Upper lobe of right lung (tissue), 1 donor: ENCODE measurements around the gene GDPD2. TPM values are rescaled to one million over a fixed set of nuclear protein-coding genes. Genes with fewer than 3 reads are reported as not detected.
A peak's percentile ranks its signal among the peaks of the same experiment; 100 is the strongest.

ENCODE experiments used
- ATAC-seq: fragments of 200-7000 bp; cut with Tn5 transposase; one replicate; pipeline ENCODE4 v1.9.1; 2020; ENCODE audit warnings: mild to moderate bottlenecking, moderate library complexity
- DNase-seq: peaks from one replicate; pipeline ENCODE4 v3.0.0-alpha.2; 2020
- H3K27ac ChIP-seq: fragments of 200-600 bp; one replicate; pipeline ENCODE4 v1.8.0; 2022
- H3K27me3 ChIP-seq: fragments of 200-600 bp; one replicate; pipeline ENCODE4 v1.8.0; 2022; ENCODE audit warnings: mild to moderate bottlenecking
- H3K36me3 ChIP-seq: fragments of 200-600 bp; one replicate; pipeline ENCODE4 v1.8.0; 2022
- H3K4me1 ChIP-seq: fragments of 200-600 bp; one replicate; pipeline ENCODE4 v1.8.0; 2022
- H3K4me3 ChIP-seq: fragments of 200-600 bp; one replicate; pipeline ENCODE4 v1.8.0; 2022; ENCODE audit warnings: mild to moderate bottlenecking
- H3K9me3 ChIP-seq: fragments of 200-600 bp; one replicate; pipeline ENCODE4 v1.8.0; 2022
- CTCF ChIP-seq: fragments of 200-600 bp; IDR thresholded peaks from one replicate; pipeline ENCODE4 v1.8.0; 2022; ENCODE audit warnings: antibody characterized with exemption
- intact Hi-C: fragments of 100-400 bp; cut with DNase I; formaldehyde crosslinking; loops from one replicate; pipeline ENCODE4 v1.11.0; 2022
- total RNA-seq: library from RNA; stranded (reverse); fragmentation: NEBNext Ultra II Directional; extraction: Animal tissue kit (Norgen Biotek cat#: 25700); gene quantifications from one replicate; pipeline ENCODE4 v1.2.1, GENCODE V29; 2021
- donor health status: DM: no; HTN: yes; CAD: no; lungs with severe emphysema.

Gene GDPD2
- total RNA-seq, 1 donor from 2014 or later, result not detected

DNA sequence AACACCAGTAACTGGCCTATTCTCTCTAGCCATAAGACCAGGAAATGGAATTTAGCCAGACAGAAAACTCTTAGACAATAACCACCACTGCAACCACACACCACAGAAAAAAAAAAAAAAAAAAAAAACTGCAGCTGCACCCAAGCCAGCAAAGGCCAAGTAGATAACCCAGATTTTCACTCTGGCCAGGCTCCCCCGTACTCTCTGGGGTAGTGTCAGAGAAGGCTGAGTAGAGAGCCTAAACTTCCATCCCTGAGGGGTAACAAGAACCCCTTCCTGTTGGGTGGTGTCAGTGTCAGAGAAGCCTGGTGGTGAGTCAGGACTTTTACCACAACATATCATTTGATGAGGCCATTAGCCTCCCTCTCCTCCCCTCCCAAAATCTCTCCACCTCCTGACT lies 15.9 kb downstream of the GDPD2 start:
- H3K9me3 ChIP-seq, result no peaks in the 10 kb centered on the region
- no peaks in the 10 kb centered on the region for H3K36me3 ChIP-seq
- TF ChIP-seq CTCF, result no peak
- no peaks in the 10 kb centered on the region for H3K27me3 ChIP-seq
- H3K27ac ChIP-seq, result no peak overlapping the region
- H3K4me3 ChIP-seq, result no peak overlapping the region
- no peak for DNase-seq
- intact Hi-C loops, result no loop called here
- ATAC-seq, result no peak
- no peaks in the 10 kb centered on the region for H3K4me1 ChIP-seq

- Histone ChIP-seq H3K4me3 (no peak overlapping the region), H3K4me1 (no peaks in the 10 kb centered on the region), H3K36me3 (no peaks in the 10 kb centered on the region), H3K27me3 (peaks cover 5% of the 10 kb centered on the region), H3K27ac (no peak overlapping the region), H3K9me3 (no peaks in the 10 kb centered on the region)
- no peak for DNase-seq
- TF ChIP-seq CTCF, result no peak
- no peak for ATAC-seq
- intact Hi-C loops, result no loop called here
These were observed 19.1 kb downstream of the GDPD2 start for GRCh38 chrX:70442224-70442623.

- peak; percentile 41 for ATAC-seq
- H3K9me3 ChIP-seq, result no peaks in the 10 kb centered on the region
- peaks cover 5% of the 10 kb centered on the region for H3K27me3 ChIP-seq
- intact Hi-C loops, result no loop called here
- H3K4me1 ChIP-seq, result no peaks in the 10 kb centered on the region
- no peak within 1 kb of the TSS for H3K27ac ChIP-seq
- no peak for DNase-seq
- H3K4me3 ChIP-seq, result peak within 1 kb of the TSS; percentile 10
- H3K36me3 ChIP-seq, result no peaks in the 10 kb centered on the region
- TF ChIP-seq CTCF, result no peak
These were observed 21.3 kb downstream of the GDPD2 start, which contains the start of gene DLG3 for GRCh38 chrX:70444326-70444945. TSS of gene DLG3 (plus strand) at chrX:70444835. CDS start at chrX:70445202, 367 bp downstream.

DNA sequence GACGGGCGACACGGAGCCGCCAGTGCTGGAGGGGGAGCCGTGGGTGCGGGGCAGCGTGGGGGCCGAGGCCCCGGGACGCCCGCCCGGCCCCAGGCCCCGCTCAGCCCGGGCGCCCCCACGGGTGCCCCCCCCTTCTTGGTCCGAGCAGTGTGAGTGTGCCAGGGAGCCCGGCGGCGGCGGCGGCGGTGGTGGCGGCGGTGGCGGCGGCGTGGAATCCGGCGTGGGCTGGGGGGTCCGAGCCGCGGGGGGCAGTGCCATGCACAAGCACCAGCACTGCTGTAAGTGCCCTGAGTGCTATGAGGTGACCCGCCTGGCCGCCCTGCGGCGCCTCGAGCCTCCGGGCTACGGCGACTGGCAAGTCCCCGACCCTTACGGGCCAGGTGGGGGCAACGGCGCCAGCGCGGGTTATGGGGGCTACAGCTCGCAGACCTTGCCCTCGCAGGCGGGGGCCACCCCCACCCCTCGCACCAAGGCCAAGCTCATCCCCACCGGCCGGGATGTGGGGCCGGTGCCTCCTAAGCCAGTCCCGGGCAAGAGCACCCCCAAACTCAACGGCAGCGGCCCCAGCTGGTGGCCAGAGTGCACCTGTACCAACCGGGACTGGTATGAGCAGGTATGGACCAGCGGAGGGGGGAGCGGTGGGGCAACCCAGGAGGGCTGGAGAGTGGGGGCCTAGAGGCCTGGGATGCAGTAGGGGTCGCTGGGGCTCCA lies 22.0 kb downstream of the GDPD2 start:
- ATAC-seq (peak; percentile 19), DNase-seq (no peak)
- H3K9me3 ChIP-seq, result no peaks in the 10 kb centered on the region
- no peak for TF ChIP-seq CTCF
- H3K4me1 ChIP-seq, result no peaks in the 10 kb centered on the region
- H3K27ac ChIP-seq, result no peak overlapping the region
- no peaks in the 10 kb centered on the region for H3K36me3 ChIP-seq
- intact Hi-C loops, result no loop called here
- H3K4me3 ChIP-seq, result peak overlapping the region; percentile 10
- peaks cover 5% of the 10 kb centered on the region for H3K27me3 ChIP-seq

DNA sequence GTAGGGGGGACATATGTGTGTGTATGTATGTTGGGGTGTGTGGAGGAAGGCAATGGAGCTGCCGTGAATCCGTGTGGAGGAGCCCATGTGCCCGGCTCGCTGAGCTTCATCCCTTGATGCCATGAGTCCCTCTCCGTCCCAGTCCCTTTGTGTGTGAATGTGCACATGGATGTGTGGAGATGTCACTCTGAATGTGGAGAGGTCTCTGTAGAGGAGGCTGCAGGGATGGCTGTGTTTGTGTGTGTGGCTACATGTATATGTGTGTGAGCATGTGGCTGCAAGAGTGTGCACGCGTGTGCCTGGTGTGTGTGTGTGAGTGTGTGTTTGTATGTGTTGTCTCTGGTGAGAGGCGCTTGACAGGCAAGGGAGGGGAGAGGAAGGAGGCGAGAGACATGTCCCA lies 22.8 kb downstream of the GDPD2 start:
- H3K27ac ChIP-seq, result no peak overlapping the region
- intact Hi-C loops, result no loop called here
- H3K36me3 ChIP-seq, result no peaks in the 10 kb centered on the region
- ATAC-seq (no peak), DNase-seq (no peak)
- no peaks in the 10 kb centered on the region for H3K4me1 ChIP-seq
- TF ChIP-seq CTCF, result no peak
- H3K9me3 ChIP-seq, result no peaks in the 10 kb centered on the region
- H3K4me3 ChIP-seq, result no peak overlapping the region
- H3K27me3 ChIP-seq, result peaks cover 5% of the 10 kb centered on the region
